Activated CD8-positive, alpha-beta T cell treated with anti-CD3 and anti-CD28 coated beads, Interleukin-2, amount 10 ng/mL, durations not matched to agents 7 days and 5 days (primary cell): ENCODE data around the gene GHITM. TPM values are rescaled to one million over a fixed set of nuclear protein-coding genes. Genes with fewer than 3 reads are reported as not detected.
"Not testable (repeated sequence)": the region's sequence is repeated elsewhere in the genome, so short reads cannot be mapped to it uniquely, and the experiment has no call there.

ENCODE experiments used
- ATAC-seq: fragments of 150-1000 bp; cut with Tn5 transposase; one replicate; pipeline ENCODE4 v1.10.0; 2021; ENCODE audit warnings: moderate library complexity
- CTCF ChIA-PET: fragments of 350-600 bp; sonication (Branson Sonifier 250); formaldehyde crosslinking; loops from one replicate; lab custom pipeline; 2021; ENCODE audit warnings: antibody characterized with exemption; lab: Charles Lee
- POLR2A ChIA-PET: fragments of 350-600 bp; sonication (Branson Sonifier 250); formaldehyde crosslinking; loops from one replicate; lab custom pipeline; 2021; ENCODE audit warnings: antibody characterized with exemption; lab: Charles Lee
- DNase-seq: peaks from one replicate; pipeline ENCODE4 v3.0.0-alpha.2; 2020
- H3K27ac Mint-ChIP-seq: one replicate; pipeline ENCODE4 v1.8.0; 2021; ENCODE audit warnings: mild to moderate bottlenecking, mixed read lengths
- H3K27me3 Mint-ChIP-seq: one replicate; pipeline ENCODE4 v1.8.0; 2021; ENCODE audit warnings: low read depth, mixed read lengths
- H3K36me3 Mint-ChIP-seq: one replicate; pipeline ENCODE4 v1.8.0; 2021; ENCODE audit warnings: low read depth, mixed read lengths
- H3K4me1 Mint-ChIP-seq: one replicate; pipeline ENCODE4 v1.8.0; 2021; ENCODE audit warnings: low read depth, mixed read lengths
- H3K4me3 Mint-ChIP-seq: one replicate; pipeline ENCODE4 v1.8.0; 2021; ENCODE audit warnings: mild to moderate bottlenecking, mixed read lengths
- H3K9me3 Mint-ChIP-seq: one replicate; pipeline ENCODE4 v1.8.0; 2022; ENCODE audit warnings: mixed read lengths; ENCODE audit not compliant: insufficient read depth
- total RNA-seq, 2 experiments: library from RNA; stranded (reverse); gene quantifications; one replicate each; pipeline ENCODE4 v1.2.3, GENCODE V29; 2021

GHITM gene
- total RNA-seq, 2 experiments from 2014 or later, result 123 to 133 TPM

DNA sequence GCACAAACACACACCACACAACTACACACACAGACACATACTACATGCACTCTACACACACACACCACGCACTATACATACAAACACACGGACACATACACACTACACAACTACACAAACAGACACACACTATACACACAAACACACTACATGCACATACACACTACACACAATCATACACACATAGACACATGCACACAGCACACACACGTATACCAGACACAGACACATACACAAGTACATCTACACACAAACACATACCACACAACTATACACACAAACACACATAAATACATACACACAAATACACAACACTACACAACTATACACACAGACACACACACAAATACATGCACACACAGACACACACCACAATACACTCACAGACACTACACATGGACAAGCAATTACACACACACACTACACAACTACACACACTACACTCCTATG, 38.9 kb downstream of the GHITM start:
- CTCF ChIA-PET, result interaction anchor here (1.0 to 2.7 kb wide), 7 partner anchors 18 to 42 kb away, joined by 3 to 17 read pairs (median 7); partner anchors contain the start of gene GHITM
- Mint-ChIP-seq H3K4me3 (no peak overlapping the region), H3K4me1 (peaks cover 2% of the 10 kb centered on the region), H3K9me3 (no peaks in the 10 kb centered on the region), H3K27me3 (no peaks in the 10 kb centered on the region), H3K36me3 (no peaks in the 10 kb centered on the region), H3K27ac (no peak overlapping the region)
- POLR2A ChIA-PET, result interaction anchor here (0.7 to 1.3 kb wide), 6 partner anchors 9 to 38 kb away, joined by 3 to 4 read pairs (median 3); no protein-coding TSS in a partner anchor
- no peak for DNase-seq
- no peak for ATAC-seq

DNA sequence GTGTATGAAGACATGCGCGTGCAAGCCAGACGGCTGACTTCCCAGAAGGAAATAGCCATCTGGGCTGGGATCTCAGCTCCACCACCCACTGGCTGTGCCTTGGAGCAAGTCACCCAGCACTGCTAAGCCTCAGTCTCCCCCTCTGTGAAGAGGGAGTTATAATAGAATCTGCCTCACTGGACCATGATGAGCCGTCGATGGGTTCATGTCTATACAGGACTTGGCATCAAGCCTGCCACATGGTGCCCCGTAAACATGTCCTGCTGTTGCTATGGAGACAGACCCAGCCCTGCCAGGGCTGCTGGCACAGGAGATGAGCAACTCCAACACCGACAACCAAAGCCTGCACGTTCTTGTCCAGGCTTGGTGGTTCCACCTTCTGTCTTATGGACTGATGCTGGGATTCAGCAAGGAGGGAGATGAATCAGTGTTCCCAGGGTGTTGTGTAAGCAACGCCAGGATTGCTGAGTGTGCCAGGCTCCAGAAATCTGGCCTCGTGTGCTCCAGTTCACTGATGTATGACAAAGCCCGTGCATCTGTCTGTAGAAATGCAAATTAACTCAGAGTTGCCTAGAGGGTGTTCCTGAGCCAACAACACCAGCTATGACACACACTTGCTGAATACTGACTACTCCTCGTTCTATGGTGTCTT, 39.9 kb downstream of the GHITM start:
- DNase-seq (no peak), ATAC-seq (no peak)
- no peaks in the 10 kb centered on the region for H3K36me3 Mint-ChIP-seq
- H3K27ac Mint-ChIP-seq, result no peak overlapping the region
- H3K9me3 Mint-ChIP-seq, result no peaks in the 10 kb centered on the region
- no peaks in the 10 kb centered on the region for H3K27me3 Mint-ChIP-seq
- POLR2A ChIA-PET, result no interaction called here
- no peak overlapping the region for H3K4me3 Mint-ChIP-seq
- CTCF ChIA-PET, result no interaction called here
- H3K4me1 Mint-ChIP-seq, result peaks cover 4% of the 10 kb centered on the region

DNA sequence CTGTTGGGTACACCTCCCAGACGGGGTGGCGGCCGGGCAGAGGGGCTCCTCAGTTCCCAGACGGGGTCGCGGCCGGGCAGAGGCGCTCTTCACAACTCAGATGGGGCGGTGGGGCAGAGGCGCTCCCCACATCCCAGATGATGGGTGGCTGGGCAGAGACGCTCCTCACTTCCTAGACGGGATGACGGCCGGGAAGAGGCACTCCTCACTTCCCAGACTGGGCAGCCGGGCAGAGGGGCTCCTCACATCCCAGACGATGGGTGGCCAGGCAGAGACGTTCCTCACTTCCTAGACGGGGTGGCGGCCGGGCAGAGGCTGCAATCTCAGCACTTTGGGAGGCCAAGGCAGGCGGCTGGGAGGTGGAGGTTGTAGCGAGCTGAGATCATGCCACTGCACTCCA, 41.1 kb downstream of the GHITM start:
- POLR2A ChIA-PET, H3K9me3 Mint-ChIP-seq, H3K36me3 Mint-ChIP-seq, H3K4me3 Mint-ChIP-seq, DNase-seq, ATAC-seq, CTCF ChIA-PET, H3K27ac Mint-ChIP-seq, H3K27me3 Mint-ChIP-seq: not testable (repeated sequence)
- peaks cover 10% of the 10 kb centered on the region for H3K4me1 Mint-ChIP-seq

- no peaks in the 10 kb centered on the region for H3K36me3 Mint-ChIP-seq
- no peaks in the 10 kb centered on the region for H3K9me3 Mint-ChIP-seq
- ATAC-seq (no peak), DNase-seq (no peak)
- no peak overlapping the region for H3K4me3 Mint-ChIP-seq
- no peak overlapping the region for H3K27ac Mint-ChIP-seq
- ChIA-PET POLR2A (no interaction called here), CTCF (no interaction called here)
- H3K27me3 Mint-ChIP-seq, result no peaks in the 10 kb centered on the region
- H3K4me1 Mint-ChIP-seq, result peaks cover 8% of the 10 kb centered on the region
These were observed 42.3 kb downstream of the GHITM start for GRCh38 chr10:84181631-84182030.

- Mint-ChIP-seq H3K36me3 (no peaks in the 10 kb centered on the region), H3K27ac (peak overlapping the region; percentile 35), H3K27me3 (no peaks in the 10 kb centered on the region), H3K4me1 (peaks cover 8% of the 10 kb centered on the region), H3K4me3 (no peak overlapping the region), H3K9me3 (no peaks in the 10 kb centered on the region)
- DNase-seq, result peak; percentile 30
- ATAC-seq, result no peak
- ChIA-PET CTCF (interaction anchor here (1.0 kb wide), 1 partner anchor 37 kb away, joined by 3 read pairs; no protein-coding TSS in a partner anchor), POLR2A (no interaction called here)
These were observed 45.2 kb downstream of the GHITM start for GRCh38 chr10:84184517-84184916.

- no peak for ATAC-seq
- POLR2A ChIA-PET, result no interaction called here
- Mint-ChIP-seq H3K4me3 (no peak overlapping the region), H3K9me3 (no peaks in the 10 kb centered on the region), H3K36me3 (no peaks in the 10 kb centered on the region), H3K27ac (no peak overlapping the region), H3K27me3 (no peaks in the 10 kb centered on the region), H3K4me1 (peaks cover 13% of the 10 kb centered on the region)
- CTCF ChIA-PET, result interaction anchor here (0.7 to 1.0 kb wide), 2 partner anchors 37 to 38 kb away, joined by 3 read pairs; no protein-coding TSS in a partner anchor
- DNase-seq, result no peak
These were observed 46.3 kb downstream of the GHITM start for GRCh38 chr10:84185526-84186175.

GRCh38 chr10:84188815-84189214, 49.5 kb downstream of the GHITM start:
- ATAC-seq, result no peak
- Mint-ChIP-seq H3K36me3 (no peaks in the 10 kb centered on the region), H3K4me1 (peaks cover 23% of the 10 kb centered on the region), H3K27me3 (peaks cover 17% of the 10 kb centered on the region), H3K27ac (no peak overlapping the region), H3K4me3 (no peak overlapping the region), H3K9me3 (no peaks in the 10 kb centered on the region)
- DNase-seq, result no peak
- POLR2A ChIA-PET, result interaction anchor here (0.7 kb wide), 1 partner anchor 11 kb away, joined by 3 read pairs; no protein-coding TSS in a partner anchor
- CTCF ChIA-PET, result interaction anchor here (0.8 kb wide), 1 partner anchor 11 kb away, joined by 3 read pairs; no protein-coding TSS in a partner anchor

GRCh38 chr10:84190621-84191020, 51.3 kb downstream of the GHITM start:
- DNase-seq (no peak), ATAC-seq (no peak)
- POLR2A ChIA-PET, result interaction anchor here (1.0 to 1.6 kb wide), 2 partner anchors 12 to 13 kb away, joined by 3 read pairs; no protein-coding TSS in a partner anchor
- Mint-ChIP-seq H3K27me3 (peaks cover 26% of the 10 kb centered on the region), H3K4me3 (no peak overlapping the region), H3K4me1 (peaks cover 23% of the 10 kb centered on the region), H3K27ac (no peak overlapping the region), H3K36me3 (no peaks in the 10 kb centered on the region), H3K9me3 (no peaks in the 10 kb centered on the region)
- CTCF ChIA-PET, result interaction anchor here (1.2 to 1.4 kb wide), 4 partner anchors 14 to 41 kb away, joined by 4 to 5 read pairs (median 4); no protein-coding TSS in a partner anchor

DNA sequence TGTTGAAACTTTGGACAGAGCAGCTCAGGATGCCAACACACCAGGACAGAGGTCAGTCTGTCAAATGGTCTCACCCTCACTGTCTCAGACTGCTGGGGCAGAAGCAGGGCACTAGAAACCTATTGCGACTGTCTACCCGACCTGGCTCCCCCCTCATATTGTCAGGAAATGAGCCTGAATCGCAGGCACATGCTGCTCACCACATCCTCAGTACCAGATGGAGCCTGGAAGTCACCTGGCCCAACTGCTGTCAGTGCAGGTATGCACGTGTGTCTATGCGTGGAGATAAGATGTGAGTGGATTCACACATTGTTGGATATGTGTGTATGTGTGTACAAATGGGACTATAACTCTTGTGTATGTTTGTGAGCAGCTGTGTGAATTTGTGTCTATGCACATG, 51.8 kb downstream of the GHITM start:
- peaks cover 23% of the 10 kb centered on the region for H3K4me1 Mint-ChIP-seq
- H3K27me3 Mint-ChIP-seq, result peaks cover 31% of the 10 kb centered on the region
- ChIA-PET CTCF (interaction anchor here (1.2 to 1.9 kb wide), 5 partner anchors 14 to 43 kb away, joined by 4 to 7 read pairs (median 4); no protein-coding TSS in a partner anchor), POLR2A (interaction anchor here (1.0 to 1.6 kb wide), 2 partner anchors 12 to 13 kb away, joined by 3 read pairs; no protein-coding TSS in a partner anchor)
- ATAC-seq, result no peak
- peak overlapping the region; percentile 7 for H3K27ac Mint-ChIP-seq
- H3K36me3 Mint-ChIP-seq, result no peaks in the 10 kb centered on the region
- H3K9me3 Mint-ChIP-seq, result no peaks in the 10 kb centered on the region
- DNase-seq, result peak; percentile 55
- no peak overlapping the region for H3K4me3 Mint-ChIP-seq

DNA sequence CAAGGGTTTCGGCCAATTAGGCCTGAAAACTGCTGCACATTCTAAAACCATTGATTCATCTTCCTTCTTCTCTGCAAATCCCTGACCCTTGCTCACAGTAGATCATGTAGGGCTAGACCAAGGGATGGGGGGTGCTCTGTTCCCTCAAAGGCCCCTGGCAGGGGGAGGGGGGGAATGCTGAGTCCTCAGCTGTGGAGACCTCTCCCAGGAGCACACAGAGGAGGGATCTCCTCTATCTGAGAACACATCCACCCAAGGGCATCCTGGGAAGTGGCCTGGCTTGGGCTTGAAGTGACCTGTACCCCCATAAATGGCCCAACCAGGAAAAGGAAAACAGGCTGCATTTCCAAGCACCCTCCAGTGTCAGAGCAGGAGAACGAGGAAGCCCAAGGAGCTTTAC, 54.0 kb downstream of the GHITM start:
- Mint-ChIP-seq H3K27ac (no peak overlapping the region), H3K4me1 (peaks cover 23% of the 10 kb centered on the region), H3K4me3 (no peak overlapping the region), H3K36me3 (no peaks in the 10 kb centered on the region), H3K27me3 (peaks cover 48% of the 10 kb centered on the region), H3K9me3 (no peaks in the 10 kb centered on the region)
- ChIA-PET POLR2A (no interaction called here), CTCF (interaction anchor here (2.8 kb wide), 1 partner anchor 45 kb away, joined by 16 read pairs; no protein-coding TSS in a partner anchor)
- DNase-seq (no peak), ATAC-seq (no peak)

GRCh38 chr10:84193846-84194423, 54.6 kb downstream of the GHITM start:
- Mint-ChIP-seq H3K9me3 (no peaks in the 10 kb centered on the region), H3K27me3 (peaks cover 52% of the 10 kb centered on the region), H3K36me3 (no peaks in the 10 kb centered on the region), H3K4me1 (peaks cover 23% of the 10 kb centered on the region), H3K27ac (no peak overlapping the region), H3K4me3 (peak overlapping the region; percentile 50)
- ChIA-PET POLR2A (no interaction called here), CTCF (interaction anchor here (1.3 to 2.8 kb wide), 2 partner anchors 38 to 46 kb away, joined by 3 to 16 read pairs; no protein-coding TSS in a partner anchor)
- ATAC-seq (no peak), DNase-seq (no peak)
